ENCODE measurements around the gene PRAME. TPM values are rescaled to one million over a fixed set of nuclear protein-coding genes. Genes with fewer than 3 reads are reported as not detected.
"Not testable (repeated sequence)": the region's sequence is repeated elsewhere in the genome, so short reads cannot be mapped to it uniquely, and the experiment has no call there.

PRAME gene
- total RNA-seq, 1 donor = 0.43 TPM

- no peak for TF ChIP-seq CTCF (IDR thresholded peaks at IDR 0.05; ENCODE audit: insufficient read depth, low read depth, low read length)
- no peak overlapping the region for H3K4me3 ChIP-seq (ENCODE audit: low read depth, low read length)
- peak; percentile 52 for DNase-seq (ENCODE audit: low read depth)
Observed at GRCh38 chr22:22520667-22521602, 38.1 kb downstream of the PRAME start.

- peak within 1 kb of the TSS; percentile 48 for H3K4me3 ChIP-seq (ENCODE audit: low read depth, low read length)
- DNase-seq (ENCODE audit: low read depth) = peak; percentile 87
- TF ChIP-seq CTCF (IDR thresholded peaks at IDR 0.05; ENCODE audit: insufficient read depth, low read depth, low read length) = peak; percentile 44
Observed at GRCh38 chr22:22520020-22520656, 38.9 kb downstream of the PRAME start, which contains the start of gene ZNF280A. ZNF280A (minus strand) TSS chr22:22520270; CDS start chr22:22515630, 4,640 bp downstream.

- peak; percentile 7 for DNase-seq (ENCODE audit: low read depth)
- no peak for TF ChIP-seq CTCF (IDR thresholded peaks at IDR 0.05; ENCODE audit: insufficient read depth, low read depth, low read length)
- H3K4me3 ChIP-seq (ENCODE audit: low read depth, low read length) = peak overlapping the region; percentile 48
Observed at GRCh38 chr22:22519591-22519990, 39.5 kb downstream of the PRAME start.

- TF ChIP-seq CTCF (IDR thresholded peaks at IDR 0.05; ENCODE audit: insufficient read depth, low read depth, low read length) = no peak
- no peak for DNase-seq (ENCODE audit: low read depth)
- no peak overlapping the region for H3K4me3 ChIP-seq (ENCODE audit: low read depth, low read length)
Observed at GRCh38 chr22:22516992-22517391, 42.1 kb downstream of the PRAME start.

GRCh38 chr22:22515890-22516289 lies 43.2 kb downstream of the PRAME start:
- no peak overlapping the region for H3K4me3 ChIP-seq (ENCODE audit: low read depth, low read length)
- DNase-seq (ENCODE audit: low read depth) = no peak
- TF ChIP-seq CTCF (IDR thresholded peaks at IDR 0.05; ENCODE audit: insufficient read depth, low read depth, low read length) = no peak

- DNase-seq (ENCODE audit: low read depth); H3K4me3 ChIP-seq (ENCODE audit: low read depth, low read length): not testable (repeated sequence)
Observed at GRCh38 chr22:22514431-22514830, 44.6 kb downstream of the PRAME start.

- TF ChIP-seq CTCF (IDR thresholded peaks at IDR 0.05; ENCODE audit: insufficient read depth, low read depth, low read length) = no peak
- no peak overlapping the region for H3K4me3 ChIP-seq (ENCODE audit: low read depth, low read length)
- DNase-seq (ENCODE audit: low read depth) = no peak
Observed at GRCh38 chr22:22513619-22514018, 45.4 kb downstream of the PRAME start.
